Stimulated activated CD8-positive, alpha-beta memory T cell treated with anti-CD3 and anti-CD28 coated beads, Interleukin-12 subunit alpha, Interleukin-12 subunit beta, amount 100 ng/mL, for 24 hours (primary cell): ENCODE data around the gene VPS35.
A peak's percentile ranks its signal among the peaks of the same experiment; 100 is the strongest.
"Not testable (repeated sequence)": the region's sequence is repeated elsewhere in the genome, so short reads cannot be mapped to it uniquely, and the experiment has no call there.

Experiments used
- DNase-seq: peaks from one replicate; pipeline ENCODE4 v3.0.0-alpha.2; 2020; ENCODE audit errors: extremely low read depth

Gene VPS35

GRCh38 chr16:46712911-46713310 lies 23.9 kb upstream of the VPS35 start:
- DNase-seq, result no peak

DNA sequence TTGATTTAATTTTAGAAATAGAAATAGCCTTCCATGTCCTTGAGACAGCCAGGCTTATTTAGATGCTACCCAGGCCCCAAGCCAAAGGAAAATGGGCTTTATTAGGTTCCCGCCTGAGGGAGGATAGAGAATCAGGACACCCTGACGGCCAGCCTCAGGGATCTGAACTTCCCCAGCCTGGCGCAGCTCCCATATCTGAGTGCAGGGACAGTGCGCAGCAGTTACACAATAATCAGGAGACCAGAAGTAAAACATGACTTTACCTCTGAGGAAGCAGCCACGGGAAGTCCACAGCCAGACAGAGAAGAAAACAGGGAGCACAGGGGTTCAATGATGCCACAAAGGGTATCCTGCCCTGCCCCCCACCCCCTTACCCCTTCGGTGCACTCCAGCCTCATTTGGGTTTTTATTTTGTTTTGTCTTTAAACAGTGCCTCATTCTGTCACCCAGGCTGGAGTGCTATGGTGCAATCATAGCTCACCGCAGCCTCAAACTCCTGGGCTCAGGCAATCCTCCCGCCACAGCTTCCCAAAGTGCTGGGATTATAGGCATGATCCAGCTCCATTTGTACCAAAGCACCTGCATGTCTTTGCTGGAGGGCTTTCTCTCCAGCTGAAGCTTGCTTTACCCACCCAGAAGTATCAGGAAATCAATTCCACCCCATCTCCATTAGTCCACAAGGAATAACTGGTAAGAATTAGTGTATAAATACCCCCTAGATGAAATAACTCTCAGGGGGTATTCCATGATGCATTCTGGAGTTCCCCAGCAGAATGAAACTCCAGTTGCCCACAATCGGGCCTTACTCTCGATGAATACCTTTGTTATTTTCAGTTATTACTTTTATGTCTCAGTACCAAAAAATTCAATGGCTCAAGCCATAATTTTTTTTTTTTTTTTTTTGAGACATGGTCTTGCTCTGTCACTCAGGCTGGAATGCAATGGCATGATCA lies 22.4 kb upstream of the VPS35 start:
- DNase-seq, result no peak

DNA sequence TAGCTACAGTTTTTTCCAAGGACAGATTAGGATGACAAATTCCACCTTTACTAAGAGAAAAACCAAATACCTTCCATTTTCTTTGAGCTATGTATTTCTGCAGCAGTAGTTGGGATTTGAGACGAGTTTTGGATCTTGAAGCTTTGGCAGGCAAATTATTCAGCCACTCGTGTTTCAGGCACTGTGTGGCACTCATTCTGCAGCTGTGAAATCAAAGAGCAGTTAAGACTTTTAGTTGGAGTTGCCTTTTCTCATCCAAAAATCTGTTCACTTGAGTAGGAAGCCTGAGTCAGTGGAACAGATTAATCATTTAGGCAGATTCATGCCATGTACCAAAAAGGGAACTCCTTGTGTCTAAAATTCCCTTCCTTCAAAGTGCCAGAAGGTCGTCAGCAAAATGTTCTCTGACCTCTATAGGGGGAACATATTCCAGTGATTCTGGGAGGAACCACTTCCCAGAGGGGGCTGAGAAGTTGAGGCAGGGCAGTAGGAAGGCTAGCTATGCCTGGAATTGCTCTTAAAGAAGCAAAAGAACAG lies 20.6 kb upstream of the VPS35 start:
- no peak for DNase-seq

GRCh38 chr16:46706642-46707041 lies 17.7 kb upstream of the VPS35 start:
- DNase-seq, result no peak

DNA sequence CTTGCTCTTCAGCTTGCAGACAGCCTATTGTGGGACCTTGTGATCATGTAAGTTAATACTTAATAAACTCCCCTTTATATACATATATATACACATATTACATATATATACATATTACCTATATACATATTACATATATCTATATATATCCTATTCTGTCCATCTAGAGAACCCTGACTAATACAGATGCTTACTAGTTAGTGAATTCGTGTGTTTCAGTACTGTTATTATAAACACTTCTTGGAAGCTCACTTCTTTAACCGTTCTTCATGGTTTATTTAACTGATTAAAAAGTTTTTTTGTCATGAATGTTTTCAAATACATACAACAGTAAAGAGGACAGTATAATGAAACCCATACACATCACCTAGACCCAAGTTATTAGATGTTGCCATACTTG lies 13.1 kb upstream of the VPS35 start:
- no peak for DNase-seq

- DNase-seq, result no peak
Observed at GRCh38 chr16:46701615-46702014, 12.6 kb upstream of the VPS35 start.

- DNase-seq, result no peak
Observed at GRCh38 chr16:46700048-46700447, 11.1 kb upstream of the VPS35 start.

DNA sequence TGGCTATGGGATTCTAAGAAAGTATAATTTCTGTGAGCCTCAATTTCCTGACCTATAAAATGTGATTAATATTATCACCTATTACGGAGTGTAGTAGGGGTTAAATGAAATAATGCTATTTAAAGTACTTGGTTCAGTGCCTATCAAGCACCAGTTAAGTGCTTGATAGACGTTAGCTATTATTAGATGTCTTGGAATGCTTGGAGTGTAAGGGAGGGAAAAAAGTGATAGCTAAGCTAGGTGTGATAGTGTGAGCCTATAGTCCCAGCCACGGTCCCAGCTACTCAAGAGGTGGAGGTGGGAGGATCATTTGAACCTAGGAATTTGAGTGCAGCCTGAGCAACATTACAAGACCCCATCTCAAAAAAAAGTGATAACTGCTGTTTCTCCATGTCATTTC lies 8.0 kb upstream of the VPS35 start:
- no peak for DNase-seq

- DNase-seq, result no peak
Observed at GRCh38 chr16:46695937-46696336, 7.0 kb upstream of the VPS35 start.

DNA sequence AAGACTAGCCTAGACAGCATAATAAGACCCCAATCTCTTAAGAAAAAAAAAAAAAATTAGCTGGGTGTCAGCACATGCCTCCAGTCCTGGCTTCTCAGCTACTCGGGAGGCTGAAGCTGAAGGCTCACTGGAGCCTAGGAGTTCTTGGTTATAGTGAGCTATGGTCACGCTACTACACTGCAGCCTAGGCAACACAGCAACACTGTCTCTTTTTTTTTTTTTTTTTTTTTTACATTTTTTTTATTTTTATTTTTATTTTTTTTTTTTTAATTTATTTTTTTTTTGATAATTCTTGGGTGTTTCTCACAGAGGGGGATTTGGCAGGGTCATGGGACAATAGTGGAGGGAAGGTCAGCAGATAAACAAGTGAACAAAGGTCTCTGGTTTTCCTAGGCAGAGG lies 4.6 kb upstream of the VPS35 start:
- DNase-seq, result no peak

GRCh38 chr16:46691726-46692125 lies 2.7 kb upstream of the VPS35 start:
- no peak for DNase-seq

DNA sequence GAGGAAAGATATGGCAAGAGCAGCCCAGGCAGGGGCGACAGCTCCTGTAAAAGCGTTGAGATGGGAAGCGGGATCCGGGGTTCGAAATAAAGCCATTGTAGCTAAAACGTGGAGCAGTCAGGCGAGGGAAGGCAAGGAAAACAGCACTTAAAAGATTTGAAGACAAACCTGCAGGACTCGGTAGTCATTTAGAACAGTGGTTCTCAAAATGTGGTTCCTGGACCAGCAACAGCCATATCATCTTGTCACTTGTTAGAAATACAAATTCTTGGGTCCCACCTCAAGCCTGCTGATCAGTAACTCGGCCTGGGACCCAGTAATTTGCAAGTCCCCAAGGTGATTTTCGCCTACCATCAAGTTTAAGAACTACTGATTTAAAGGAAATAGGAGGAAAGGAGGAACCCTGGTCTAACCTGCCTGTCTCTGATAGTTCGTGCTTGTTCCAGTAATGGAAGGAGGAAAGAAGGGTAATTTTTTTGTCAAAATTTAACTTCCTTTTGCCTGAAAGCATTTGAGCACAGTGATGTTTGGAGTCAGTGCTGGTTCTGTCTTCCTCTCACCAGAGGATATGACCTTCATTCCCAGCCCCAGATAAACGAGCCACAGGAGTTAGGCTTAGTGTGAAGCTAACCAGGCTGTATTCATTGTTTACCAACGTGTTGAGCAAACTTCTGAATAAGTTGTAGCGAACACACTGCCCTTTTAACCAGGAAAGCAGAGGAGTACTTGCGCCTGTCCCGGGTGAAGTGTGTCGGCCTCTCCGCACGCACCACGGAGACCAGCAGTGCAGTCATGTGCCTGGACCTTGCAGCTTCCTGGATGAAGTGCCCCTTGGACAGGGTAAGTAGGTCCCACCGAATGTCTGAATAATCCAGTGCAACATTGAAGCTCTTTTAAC lies 1.6 kb upstream of the VPS35 start:
- DNase-seq, result no peak

- peak; percentile 99 for DNase-seq
Observed at GRCh38 chr16:46689365-46690280, 645 bp upstream of the VPS35 start, which contains the start of gene ORC6. ORC6 (plus strand) TSS chr16:46689659; CDS start chr16:46689706, 47 bp downstream.

DNA sequence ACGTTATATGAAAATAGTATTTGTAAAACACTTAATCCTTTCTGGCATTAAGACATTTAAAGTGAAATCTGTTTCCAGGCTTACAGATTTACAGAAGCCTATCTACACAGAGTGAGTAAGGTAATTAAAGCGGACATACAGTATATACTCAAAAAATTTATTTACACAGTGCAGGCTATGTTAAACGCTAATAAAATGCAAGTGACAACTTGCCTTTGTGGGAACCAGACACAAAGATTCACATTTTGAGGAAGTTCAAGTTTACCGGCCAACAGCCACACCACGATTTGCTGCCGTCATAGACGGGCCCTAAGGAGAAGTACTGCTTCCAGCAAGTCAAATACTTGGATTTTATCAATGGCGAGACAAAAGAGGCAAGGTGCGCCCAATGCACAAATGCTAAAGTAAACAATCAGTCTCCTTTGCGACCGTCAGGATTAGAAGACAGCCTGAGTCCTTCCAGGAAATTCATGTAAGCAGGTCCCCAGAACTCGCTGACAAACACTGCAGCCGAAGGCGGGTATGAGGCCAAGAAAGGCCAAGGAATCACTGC lies 801 bp downstream of the VPS35 start:
- DNase-seq, result no peak

DNA sequence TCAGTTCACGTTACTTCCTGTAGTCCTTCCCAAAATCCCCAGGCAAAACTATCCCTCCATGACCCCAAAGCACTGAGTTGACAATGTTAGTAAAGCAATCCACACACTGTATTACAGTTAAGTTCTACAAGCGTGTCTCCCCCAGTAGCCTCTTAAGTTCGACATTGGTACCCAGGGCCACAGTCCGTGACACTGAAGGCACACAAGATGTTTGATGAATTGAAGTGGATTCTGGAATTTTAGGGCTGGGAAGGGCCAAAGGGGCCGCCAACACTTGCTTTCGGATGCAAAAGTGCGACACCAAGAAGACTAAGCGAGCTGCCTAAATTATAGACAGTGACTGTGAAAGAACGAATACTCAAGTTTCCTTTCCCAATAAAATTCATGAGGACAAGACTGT lies 1.5 kb downstream of the VPS35 start:
- no peak for DNase-seq

DNA sequence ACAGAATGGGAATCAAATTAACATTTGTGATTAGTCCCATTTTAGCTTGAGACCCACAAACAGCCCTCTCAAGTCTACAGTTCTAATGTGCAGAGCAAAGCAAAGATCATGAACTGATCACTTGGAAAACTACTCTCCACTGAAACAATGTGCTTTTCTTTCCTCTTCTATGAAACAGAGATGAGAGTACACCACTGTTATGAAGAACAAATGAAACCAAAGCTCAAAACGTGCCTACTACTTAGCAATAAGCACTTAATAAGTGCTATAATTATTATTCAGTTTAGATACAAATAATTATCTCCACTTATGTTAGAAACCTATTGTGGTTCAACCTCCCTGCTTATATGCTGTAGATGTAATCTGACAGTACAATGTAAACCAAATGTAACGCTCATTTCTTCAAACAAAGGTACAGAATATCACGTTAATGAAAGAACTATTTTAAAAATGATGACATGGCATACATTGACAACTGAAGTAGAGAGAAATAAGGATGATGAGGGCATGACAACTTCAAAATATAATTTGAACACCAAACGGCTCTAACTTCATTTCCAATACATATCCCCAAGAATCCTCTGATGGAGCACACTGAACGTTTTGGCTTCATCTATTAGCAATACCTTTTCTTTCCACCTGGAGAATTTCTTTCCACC lies 2.0 kb downstream of the VPS35 start:
- no peak for DNase-seq

GRCh38 chr16:46681867-46682266 lies 7.1 kb downstream of the VPS35 start:
- not testable (repeated sequence) for DNase-seq

GRCh38 chr16:46677943-46678342 lies 11.0 kb downstream of the VPS35 start:
- not testable (repeated sequence) for DNase-seq

DNA sequence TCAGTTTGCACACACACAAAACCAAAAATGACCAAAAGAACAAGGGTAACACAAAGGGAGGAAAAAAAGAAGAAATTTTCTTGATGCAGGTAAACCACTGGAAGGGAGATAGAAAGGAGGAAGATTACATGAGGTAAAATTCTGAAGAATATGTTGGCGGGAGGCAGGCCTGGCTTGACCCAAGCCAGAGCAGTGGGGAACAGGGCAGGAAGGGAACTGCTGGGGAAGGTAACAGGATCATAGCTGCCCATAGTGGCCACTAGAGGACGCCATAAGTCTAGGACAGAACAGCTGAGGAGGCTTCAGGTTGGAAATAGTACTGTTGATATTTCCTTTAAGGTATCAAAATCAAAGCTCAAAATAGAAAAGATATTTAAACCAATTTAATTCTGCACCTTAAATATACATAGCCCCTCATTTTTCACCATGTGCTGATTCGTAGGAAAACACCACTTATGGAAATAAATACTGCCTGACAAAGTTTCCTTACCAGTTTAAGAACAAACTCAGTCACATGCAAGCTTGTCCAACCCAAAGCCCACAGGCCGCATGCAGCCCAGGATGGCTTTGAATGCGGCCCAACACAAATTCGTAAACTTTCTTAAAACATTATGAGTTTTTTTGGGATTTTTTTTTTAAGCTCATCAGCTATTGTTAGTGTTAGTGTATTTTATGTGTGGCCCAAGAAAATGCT lies 15.5 kb downstream of the VPS35 start:
- no peak for DNase-seq

- DNase-seq, result no peak
Observed at GRCh38 chr16:46662123-46662522, 26.9 kb downstream of the VPS35 start.
